ENCODE measurements around the gene MAGI1.

The MAGI1 gene

DNA sequence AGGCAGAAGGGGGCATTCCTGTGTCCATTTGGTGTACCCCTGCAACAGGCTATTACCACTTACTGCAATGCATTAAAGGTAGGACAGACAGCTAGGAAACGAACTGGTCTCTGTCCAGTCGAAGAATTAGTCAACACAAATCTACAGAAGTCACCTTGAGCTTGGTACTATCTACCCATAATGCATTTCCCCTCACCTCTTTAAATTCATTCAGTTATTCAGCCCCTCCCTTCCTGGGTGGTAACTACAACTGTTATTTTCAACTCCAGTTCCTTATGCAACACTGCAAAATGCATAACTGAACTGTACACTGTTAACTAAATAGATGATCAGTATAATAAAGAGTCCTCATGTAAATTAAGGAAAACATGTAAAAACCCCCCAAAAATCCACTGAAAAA lies 77.6 kb downstream of the MAGI1 start:
- Mint-ChIP-seq H3K4me3 (no peak overlapping the region), H3K36me3 (ENCODE audit: low read depth) (no peaks in the 10 kb centered on the region), H3K4me1 (peaks cover 21% of the 10 kb centered on the region), H3K9me3 (peaks cover 14% of the 10 kb centered on the region), H3K27ac (no peak overlapping the region), H3K27me3 (peaks cover 7% of the 10 kb centered on the region)
- ATAC-seq (no peak), DNase-seq (no peak)

DNA sequence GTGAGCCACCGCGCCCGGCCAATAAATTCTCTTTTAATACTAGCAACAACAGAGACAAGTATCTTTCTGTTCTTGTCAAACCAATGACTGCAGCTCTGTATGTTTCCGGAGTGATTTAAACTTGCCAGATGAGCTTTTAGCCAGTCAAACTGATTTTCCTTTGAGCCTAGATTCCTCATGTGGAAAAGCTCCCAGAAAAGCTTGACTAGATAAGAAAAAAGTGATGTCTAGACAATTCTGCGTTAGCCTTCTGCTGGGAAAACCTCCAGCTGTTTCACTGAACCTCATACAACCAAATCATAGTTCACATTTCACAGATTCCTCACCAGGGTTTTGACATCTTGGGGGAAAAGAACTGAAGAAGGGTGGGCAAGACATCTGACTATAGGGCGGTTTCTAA lies 78.6 kb downstream of the MAGI1 start:
- Mint-ChIP-seq H3K36me3 (ENCODE audit: low read depth) (no peaks in the 10 kb centered on the region), H3K9me3 (peaks cover 10% of the 10 kb centered on the region), H3K27me3 (peaks cover 4% of the 10 kb centered on the region), H3K4me1 (peaks cover 21% of the 10 kb centered on the region), H3K4me3 (no peak overlapping the region), H3K27ac (no peak overlapping the region)
- DNase-seq, result no peak
- ATAC-seq, result no peak

DNA sequence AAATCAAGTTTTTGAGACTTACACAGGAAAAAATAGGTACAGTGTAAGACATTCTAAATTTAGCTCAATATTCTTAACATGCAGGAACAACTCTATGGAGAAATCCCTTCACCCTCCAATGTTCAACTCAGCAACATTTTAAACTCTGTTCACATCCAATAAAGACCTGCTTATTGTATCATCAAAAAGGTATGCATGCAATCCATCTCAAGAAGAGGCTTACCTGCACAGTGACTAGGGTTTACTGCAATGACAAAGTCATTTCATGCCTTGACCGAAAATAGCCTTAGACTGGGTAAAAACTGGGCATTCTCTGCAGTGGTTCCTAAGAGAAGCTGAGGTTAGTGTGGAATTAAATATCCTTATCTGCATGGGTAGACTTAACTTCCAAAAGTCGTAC lies 80.5 kb downstream of the MAGI1 start:
- Mint-ChIP-seq H3K36me3 (ENCODE audit: low read depth) (no peaks in the 10 kb centered on the region), H3K27ac (no peak overlapping the region), H3K4me3 (no peak overlapping the region), H3K4me1 (peaks cover 7% of the 10 kb centered on the region), H3K9me3 (peaks cover 7% of the 10 kb centered on the region), H3K27me3 (peaks cover 4% of the 10 kb centered on the region)
- ATAC-seq, result no peak
- no peak for DNase-seq

DNA sequence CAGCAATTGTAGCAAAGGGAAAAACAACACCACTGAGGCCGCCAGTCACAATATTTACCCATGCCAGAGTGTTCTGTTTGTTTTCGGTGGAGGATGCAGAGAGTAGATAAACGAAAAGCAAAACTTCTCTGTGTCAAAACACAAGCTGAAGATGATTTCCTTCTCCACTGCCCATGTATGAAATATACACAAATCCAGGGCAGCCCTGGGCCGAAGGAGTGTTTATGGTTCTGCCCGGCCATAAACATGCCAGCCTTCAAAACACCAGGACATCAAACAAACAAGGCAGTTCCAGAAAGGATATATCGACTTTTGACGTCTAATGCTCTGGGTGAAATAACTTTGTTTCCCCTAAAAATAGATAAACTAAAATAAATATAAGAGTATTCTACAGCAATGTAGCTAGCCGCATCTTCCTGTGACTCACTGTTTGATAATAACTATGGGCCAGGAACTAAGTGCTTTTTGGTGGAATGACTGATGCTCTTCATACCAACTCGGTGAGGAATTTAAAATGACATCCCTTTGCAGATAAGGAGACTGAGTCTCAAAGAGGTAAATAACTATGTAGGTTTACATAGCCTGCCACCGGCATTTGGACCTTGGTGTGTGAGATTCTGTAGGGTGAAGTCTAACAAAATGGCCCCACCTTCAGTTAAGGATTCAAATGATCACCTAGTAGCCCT lies 82.8 kb downstream of the MAGI1 start:
- Mint-ChIP-seq H3K36me3 (ENCODE audit: low read depth) (no peaks in the 10 kb centered on the region), H3K27me3 (peaks cover 4% of the 10 kb centered on the region), H3K4me1 (peaks cover 1% of the 10 kb centered on the region), H3K9me3 (peaks cover 7% of the 10 kb centered on the region), H3K4me3 (no peak overlapping the region), H3K27ac (no peak overlapping the region)
- ATAC-seq (no peak), DNase-seq (no peak)

DNA sequence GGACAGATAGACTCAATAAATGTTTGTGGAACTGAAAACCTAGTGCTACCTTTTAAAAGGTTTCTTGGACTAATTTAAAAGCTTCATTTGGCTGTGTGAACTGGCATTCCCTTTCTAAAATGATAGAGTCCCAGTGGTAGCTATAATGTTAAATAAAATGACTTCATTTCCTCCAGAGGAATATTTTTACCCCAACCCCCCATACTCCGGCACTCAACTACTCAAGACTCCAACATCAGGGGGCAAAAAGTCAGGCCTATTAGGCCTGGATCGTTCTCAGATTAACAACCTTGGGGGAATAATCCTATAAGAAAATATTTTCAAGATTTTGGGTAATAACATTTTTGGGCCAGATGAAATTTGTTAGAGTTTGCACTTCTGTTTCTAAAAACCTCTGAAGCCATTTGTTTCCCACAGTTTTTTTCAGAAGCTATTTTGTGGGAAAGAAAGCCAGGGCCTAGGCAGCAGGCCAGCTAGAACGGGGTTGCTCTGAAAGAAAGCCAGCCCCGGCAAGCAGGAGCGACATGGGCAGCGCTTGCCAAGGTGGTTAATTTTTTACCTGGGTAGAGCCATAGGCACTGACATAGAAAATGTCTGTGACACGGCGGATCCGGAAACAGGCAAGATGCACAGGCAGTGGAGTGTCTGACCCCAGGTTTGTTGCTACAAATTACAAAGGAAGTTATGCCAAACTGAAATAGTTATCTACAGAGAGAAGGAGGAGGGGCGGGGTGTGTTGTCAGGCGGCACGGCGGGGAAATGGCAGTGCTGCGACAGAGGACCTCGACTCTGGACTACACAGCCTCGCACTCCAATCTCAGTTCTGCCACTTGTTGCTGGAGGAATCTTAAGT lies 84.6 kb downstream of the MAGI1 start:
- Mint-ChIP-seq H3K9me3 (peaks cover 7% of the 10 kb centered on the region), H3K36me3 (ENCODE audit: low read depth) (no peaks in the 10 kb centered on the region), H3K4me3 (no peak overlapping the region), H3K4me1 (peaks cover 1% of the 10 kb centered on the region), H3K27ac (no peak overlapping the region), H3K27me3 (peaks cover 4% of the 10 kb centered on the region)
- DNase-seq (no peak), ATAC-seq (no peak)

DNA sequence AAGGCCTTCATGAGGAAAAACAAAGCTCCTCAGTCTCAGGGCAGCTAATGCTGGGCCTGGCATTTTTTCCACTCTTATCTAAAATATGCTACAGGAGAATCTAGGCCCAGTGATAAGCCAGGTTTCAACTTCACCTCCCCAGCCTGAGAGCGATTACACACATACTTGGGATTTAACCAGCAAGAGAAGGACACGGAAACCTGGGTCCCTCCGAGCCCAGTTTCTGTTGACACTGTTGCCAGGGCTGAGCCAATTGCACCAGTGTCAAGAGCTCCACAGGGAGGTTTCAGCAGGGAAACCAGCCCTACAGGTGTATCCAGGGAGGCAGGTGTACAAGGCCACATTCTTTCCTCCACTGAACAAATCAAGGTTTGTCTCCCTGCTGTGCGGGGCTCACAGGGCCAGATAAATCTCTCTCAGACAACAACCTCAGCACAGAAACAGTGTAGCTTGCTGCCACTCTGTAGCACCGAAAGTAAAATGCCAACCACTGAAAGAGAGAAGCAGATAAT lies 85.4 kb downstream of the MAGI1 start:
- H3K36me3 Mint-ChIP-seq (ENCODE audit: low read depth), result no peaks in the 10 kb centered on the region
- H3K4me1 Mint-ChIP-seq, result peaks cover 1% of the 10 kb centered on the region
- H3K9me3 Mint-ChIP-seq, result peaks cover 5% of the 10 kb centered on the region
- no peak for ATAC-seq
- no peak for DNase-seq
- H3K27me3 Mint-ChIP-seq, result peaks cover 4% of the 10 kb centered on the region
- H3K4me3 Mint-ChIP-seq, result no peak overlapping the region
- H3K27ac Mint-ChIP-seq, result no peak overlapping the region

DNA sequence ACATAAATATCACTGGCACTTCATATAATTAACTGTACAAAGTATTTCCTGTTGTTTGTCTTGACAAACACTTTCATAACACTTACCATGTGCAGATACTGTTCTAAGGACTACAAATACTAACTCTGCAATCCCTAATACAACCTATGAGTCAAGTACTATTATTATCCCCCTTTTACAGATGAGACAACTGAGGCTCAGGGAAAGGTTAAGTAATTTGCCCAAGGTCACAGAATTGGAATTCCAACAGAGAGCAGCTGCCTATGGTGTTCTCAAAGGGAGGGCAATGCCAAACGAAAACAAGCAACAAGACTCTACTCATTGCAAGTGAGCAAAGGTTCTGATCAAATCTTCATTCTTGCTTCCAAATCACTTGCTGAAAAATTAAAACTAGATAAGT lies 85.9 kb downstream of the MAGI1 start:
- Mint-ChIP-seq H3K9me3 (no peaks in the 10 kb centered on the region), H3K36me3 (ENCODE audit: low read depth) (no peaks in the 10 kb centered on the region), H3K4me1 (peaks cover 1% of the 10 kb centered on the region), H3K4me3 (no peak overlapping the region), H3K27ac (no peak overlapping the region), H3K27me3 (no peaks in the 10 kb centered on the region)
- no peak for DNase-seq
- no peak for ATAC-seq

DNA sequence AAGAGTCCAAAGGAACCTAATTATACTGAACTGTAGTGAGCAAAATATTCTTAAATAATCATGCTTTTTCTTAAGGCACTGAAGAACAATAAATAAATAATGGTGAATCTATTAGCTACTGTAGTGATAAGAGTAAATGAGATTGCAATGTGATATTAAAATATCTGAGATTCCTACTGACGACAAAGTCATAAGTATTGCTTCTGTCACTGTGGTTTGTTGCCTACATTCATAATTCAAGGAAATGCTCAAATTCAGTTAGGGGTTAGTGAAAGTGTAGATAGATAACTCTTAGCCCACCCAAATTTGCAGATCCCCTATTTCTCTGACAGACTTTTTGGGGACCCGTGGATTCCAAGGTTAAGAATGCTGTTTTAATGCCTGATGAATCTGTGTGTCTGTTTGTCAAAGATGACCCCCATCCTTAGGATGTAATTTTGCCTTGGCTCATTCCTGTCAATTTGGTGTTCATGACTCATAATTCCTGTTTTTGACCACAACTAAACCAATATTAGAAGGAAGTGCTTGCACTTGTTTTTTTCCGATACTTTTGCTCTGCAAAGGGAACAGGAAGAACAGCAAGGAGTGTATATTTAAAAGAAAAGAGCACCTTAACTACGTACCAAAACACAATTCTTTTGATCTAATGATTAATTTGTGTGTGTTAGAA lies 86.7 kb downstream of the MAGI1 start:
- peaks cover 1% of the 10 kb centered on the region for H3K4me1 Mint-ChIP-seq
- H3K9me3 Mint-ChIP-seq, result no peaks in the 10 kb centered on the region
- DNase-seq (no peak), ATAC-seq (no peak)
- H3K36me3 Mint-ChIP-seq (ENCODE audit: low read depth), result no peaks in the 10 kb centered on the region
- no peaks in the 10 kb centered on the region for H3K27me3 Mint-ChIP-seq
- H3K27ac Mint-ChIP-seq, result no peak overlapping the region
- no peak overlapping the region for H3K4me3 Mint-ChIP-seq

DNA sequence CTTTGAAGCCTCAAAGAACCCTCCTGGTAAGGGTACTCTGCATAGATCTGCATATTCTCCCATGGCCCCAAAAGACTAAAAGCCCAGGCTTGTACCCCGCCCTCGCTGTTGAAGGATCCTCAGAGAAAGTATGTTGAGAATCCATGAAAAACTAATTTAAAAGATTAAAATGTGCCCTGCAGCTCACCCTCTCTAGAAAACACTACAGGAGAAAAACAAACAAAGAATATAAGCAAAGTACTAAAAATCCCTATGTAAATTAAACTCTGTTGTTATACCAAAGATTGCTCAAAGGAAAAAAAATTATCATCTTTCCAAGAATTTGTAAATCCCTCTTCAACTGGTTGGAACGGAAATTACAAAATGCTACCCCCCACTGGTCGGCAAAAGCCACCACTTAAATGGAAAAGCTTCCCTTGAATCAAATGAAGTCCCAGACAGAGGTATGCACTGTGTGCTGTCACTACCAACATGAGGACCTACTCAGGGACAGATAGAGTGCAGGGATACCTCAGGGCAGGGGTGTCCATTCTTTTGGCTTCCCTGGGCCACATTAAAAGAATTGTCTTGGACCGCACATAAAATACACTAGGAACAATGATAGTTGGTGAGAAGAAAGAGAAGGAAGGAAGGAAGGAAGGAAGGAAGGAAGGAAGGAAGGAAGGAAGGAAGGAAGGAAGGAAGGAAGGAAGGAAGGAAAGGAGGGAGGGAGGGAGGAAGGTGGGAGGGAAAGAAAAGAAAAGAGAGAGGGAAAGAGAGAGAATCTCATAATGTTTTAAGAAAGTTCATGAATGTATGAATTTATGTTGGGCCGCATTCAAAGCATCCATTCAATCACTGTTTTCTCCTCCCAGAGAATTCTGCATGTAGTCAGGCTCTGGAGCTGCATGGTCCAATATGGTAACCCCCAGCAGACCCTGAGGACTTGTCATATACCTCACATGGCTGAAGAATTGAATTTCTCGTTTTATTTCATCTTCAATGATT lies 88.1 kb downstream of the MAGI1 start:
- Mint-ChIP-seq H3K27ac (no peak overlapping the region), H3K4me3 (no peak overlapping the region), H3K27me3 (no peaks in the 10 kb centered on the region), H3K36me3 (ENCODE audit: low read depth) (no peaks in the 10 kb centered on the region), H3K9me3 (no peaks in the 10 kb centered on the region), H3K4me1 (peaks cover 1% of the 10 kb centered on the region)
- DNase-seq, result no peak
- ATAC-seq, result no peak

DNA sequence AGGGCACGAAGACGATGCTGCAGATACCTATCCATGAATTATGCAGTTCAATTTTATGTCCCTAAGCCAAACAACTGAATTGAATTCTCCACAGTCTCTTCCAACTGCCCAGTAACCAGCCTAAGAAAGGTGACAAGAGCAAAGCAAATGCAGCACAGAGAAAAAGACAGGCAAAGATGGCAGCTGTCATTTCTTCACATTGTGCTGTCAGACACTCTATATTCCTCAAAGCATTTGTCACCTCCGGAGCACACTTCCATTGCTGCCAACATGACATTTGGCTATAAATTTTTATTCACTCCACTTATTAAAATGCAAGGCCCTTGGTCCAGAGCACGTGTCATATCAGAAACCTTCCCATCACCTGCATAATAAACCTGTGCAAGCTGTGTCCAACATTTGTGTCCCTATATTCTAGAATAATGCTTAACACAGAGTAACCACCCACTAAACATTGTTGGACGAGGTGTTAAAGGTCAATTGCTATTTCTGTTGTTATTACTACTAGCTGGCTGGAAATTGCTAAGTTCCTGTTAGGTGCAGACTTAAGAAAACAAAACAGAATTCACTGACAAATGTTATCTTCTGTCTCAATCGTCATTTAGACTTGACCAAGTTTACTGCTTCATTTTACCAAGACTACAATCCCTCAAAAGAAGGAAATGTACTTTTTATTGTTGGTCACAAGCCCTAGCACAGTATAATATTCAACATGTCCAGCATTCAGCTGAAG lies 89.7 kb downstream of the MAGI1 start:
- no peaks in the 10 kb centered on the region for H3K9me3 Mint-ChIP-seq
- DNase-seq (no peak), ATAC-seq (no peak)
- H3K4me3 Mint-ChIP-seq, result no peak overlapping the region
- no peaks in the 10 kb centered on the region for H3K36me3 Mint-ChIP-seq (ENCODE audit: low read depth)
- H3K4me1 Mint-ChIP-seq, result peaks cover 1% of the 10 kb centered on the region
- no peaks in the 10 kb centered on the region for H3K27me3 Mint-ChIP-seq
- no peak overlapping the region for H3K27ac Mint-ChIP-seq

DNA sequence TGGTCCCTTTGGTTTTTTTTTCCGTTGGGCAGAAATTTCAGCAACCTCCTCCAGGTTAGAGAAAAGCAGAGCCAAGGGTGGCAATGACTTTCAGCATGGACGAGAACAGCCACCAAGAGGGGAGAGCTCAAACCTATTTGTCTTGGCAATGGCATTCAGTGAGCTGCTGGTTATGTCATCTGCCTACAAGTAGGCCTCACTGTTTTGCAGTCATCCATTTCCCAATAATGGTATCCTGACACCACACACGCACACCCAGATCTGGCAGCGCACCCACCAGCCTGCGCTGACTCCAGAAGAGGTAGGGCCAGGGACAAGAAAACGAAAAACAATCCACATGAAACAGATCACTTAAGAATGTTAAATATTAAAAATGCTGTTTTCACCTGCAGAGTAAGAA lies 92.3 kb downstream of the MAGI1 start:
- ATAC-seq, result no peak
- Mint-ChIP-seq H3K27me3 (no peaks in the 10 kb centered on the region), H3K36me3 (ENCODE audit: low read depth) (no peaks in the 10 kb centered on the region), H3K4me3 (no peak overlapping the region), H3K27ac (no peak overlapping the region), H3K9me3 (no peaks in the 10 kb centered on the region), H3K4me1 (no peaks in the 10 kb centered on the region)
- no peak for DNase-seq

DNA sequence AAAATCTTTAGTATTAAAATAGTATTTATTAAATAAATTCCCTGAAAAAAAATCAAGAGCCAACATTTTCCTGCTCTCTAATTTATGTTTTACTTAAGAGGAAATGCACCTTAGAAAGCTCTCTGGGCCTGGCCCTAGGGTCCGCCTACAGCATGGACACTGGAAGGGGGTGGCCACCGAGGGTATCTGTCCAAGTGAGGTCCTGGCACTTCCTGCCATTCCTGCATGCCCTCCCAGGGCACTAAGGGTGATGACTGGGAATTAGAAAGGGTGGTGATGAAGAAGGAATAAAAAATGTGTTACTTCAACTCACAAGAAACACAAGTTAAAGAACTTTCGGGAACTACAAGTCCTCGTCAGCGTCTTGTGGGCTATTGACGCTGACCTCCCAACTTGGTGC lies 92.8 kb downstream of the MAGI1 start:
- no peak for DNase-seq
- Mint-ChIP-seq H3K4me1 (no peaks in the 10 kb centered on the region), H3K9me3 (no peaks in the 10 kb centered on the region), H3K4me3 (no peak overlapping the region), H3K27me3 (no peaks in the 10 kb centered on the region), H3K36me3 (ENCODE audit: low read depth) (no peaks in the 10 kb centered on the region), H3K27ac (no peak overlapping the region)
- no peak for ATAC-seq

DNA sequence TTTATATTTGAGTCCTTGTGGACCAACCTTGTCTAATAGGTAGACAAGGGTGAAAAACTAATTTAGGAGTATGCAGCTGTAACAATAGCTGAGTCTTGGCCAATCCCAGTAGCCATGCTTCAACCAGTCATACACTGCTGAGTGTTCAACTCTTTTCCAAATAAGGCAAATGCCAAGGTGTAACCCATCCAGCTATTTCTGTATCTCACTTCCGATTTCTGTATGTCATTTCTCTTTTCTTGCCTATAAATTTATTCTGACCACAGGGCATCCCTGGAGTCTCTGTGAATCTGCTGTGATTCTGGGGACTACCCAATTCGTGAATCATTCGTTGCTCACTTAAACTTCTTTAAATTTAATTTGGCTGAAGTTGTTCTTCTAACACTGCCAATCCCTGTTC lies 93.2 kb downstream of the MAGI1 start:
- H3K27ac Mint-ChIP-seq, result no peak overlapping the region
- no peaks in the 10 kb centered on the region for H3K4me1 Mint-ChIP-seq
- no peaks in the 10 kb centered on the region for H3K9me3 Mint-ChIP-seq
- no peak overlapping the region for H3K4me3 Mint-ChIP-seq
- ATAC-seq (no peak), DNase-seq (no peak)
- H3K36me3 Mint-ChIP-seq (ENCODE audit: low read depth), result no peaks in the 10 kb centered on the region
- H3K27me3 Mint-ChIP-seq, result no peaks in the 10 kb centered on the region

All from activated naive CD8-positive, alpha-beta T cell treated with anti-CD3 and anti-CD28 coated beads, Interleukin-2, amount 50 U/mL, for 24 hours (primary cell).